Left forelimb (tissue), 1 donor: Measurements from ENCODE around the gene NCS1.

Experiments used
- DNase-seq: peaks from one replicate; pipeline ENCODE4 v3.0.0-alpha.2; 2018; ENCODE audit warnings: low spot score

The NCS1 gene

DNA sequence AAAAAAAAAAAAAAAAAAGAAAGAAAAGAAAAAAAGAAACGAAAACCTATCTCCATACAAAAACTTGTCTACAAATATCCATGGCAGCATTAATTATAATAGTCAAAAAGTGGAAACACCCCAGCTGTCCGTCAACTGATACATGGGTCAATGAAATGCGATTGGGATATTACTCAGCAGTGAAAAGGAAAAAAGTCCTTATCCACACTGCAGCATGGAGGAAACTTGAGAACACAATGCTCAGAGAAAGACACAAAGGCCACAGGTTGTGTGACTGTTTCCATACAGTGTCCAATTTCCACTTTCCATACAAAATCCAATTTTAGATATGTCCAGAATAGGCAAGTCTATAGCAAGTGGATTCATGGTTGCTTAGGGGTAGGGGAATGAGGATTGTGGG, 24.3 kb upstream of the NCS1 start:
- DNase-seq = no peak

DNA sequence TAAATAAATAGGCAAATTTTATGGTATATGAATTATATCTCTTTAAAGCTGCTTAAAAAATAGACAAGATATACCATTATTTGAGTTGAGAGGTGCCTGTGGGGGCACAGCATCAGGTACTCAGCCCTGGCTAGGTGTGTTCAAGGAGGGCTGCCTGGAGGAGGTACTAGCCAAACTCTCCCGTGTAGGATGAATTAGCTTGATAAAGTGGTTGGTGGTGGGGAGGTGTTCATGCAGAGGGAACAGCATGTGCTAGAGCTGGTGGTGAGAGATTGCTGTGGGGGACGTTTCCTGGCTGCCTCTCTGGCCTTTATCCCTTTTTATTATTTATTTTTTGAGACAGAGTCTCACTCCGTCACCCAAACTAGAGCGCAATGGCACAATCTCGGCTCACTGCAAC, 23.2 kb upstream of the NCS1 start:
- DNase-seq = no peak

DNA sequence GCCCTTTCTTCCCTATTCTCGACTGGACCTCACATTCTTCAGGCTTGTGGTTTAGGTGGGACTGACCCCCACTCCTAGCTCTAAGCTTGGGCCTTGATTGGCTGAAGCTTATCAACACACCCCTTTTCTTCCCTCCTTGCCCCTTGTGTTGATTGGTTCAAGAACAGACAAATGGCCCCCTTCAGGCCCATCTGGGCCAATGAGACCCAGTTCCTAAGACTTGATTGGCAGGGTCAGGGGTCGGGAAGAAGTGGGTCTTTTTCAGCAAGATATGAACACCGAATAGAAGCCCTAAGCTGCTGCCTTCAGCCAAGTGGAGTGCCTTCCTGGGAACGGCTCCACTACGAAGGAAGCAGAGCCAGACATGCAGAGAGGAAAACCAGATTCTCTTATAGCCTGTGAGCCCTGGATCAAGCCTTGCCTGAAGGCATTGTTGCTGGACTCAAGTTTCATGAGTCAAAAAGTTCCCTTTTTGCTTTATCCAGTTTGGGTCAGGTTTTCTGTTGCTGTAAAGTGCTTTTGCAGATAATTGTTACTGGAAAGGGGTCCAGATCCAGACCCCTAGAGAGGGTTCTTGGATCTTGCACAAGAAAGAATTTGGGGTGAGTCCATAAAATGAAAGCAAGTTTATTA, 22.4 kb upstream of the NCS1 start:
- DNase-seq = no peak

DNA sequence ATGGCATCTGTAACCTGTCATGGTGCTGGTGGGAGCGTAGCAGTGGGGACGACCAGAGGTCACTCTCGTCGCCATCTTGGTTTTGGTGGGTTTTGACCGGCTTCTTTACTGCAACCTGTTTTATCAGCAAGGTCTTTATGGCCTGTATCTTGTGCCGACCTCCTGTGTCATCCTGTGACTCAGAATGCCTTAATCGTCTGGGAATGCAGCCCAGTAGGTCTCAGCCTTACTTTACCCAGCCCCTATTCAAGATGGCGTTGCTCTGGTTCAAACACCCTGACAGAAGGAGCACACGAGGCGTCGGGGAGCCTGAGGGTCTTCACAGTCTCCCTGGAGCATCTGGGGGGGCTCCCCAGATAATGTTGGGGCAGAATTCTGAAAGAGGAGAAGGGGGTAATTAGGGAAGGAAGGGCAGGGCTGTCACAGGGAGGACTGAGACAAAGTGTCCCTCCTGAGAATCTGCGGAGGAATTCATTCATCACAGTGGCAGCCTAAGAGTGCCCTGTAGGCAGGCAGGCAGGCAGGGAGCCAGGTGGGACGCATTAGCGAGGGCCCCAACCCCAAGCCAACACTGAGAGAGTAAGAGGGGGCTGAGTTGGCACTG, 21.3 kb upstream of the NCS1 start:
- no peak for DNase-seq

DNA sequence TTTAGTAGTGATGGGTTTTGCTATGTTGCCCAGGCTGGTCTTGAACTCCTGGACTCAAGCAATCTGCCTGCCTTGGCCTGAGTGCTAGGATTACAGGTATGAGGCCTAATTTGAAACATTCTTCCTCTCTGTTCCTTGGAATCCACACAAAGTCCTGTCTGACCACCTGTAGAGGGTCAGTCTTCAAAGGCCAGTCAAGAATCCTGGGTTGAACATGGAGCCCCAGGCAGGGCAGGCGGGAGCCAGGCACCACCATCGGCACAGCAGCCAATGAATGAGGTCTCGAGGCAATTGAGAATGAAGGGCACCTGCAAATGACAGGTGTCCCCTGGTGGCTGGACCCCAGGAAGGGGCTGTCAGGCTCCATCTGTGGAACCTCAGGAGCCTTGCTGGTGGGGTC, 17.4 kb upstream of the NCS1 start:
- DNase-seq = no peak

DNA sequence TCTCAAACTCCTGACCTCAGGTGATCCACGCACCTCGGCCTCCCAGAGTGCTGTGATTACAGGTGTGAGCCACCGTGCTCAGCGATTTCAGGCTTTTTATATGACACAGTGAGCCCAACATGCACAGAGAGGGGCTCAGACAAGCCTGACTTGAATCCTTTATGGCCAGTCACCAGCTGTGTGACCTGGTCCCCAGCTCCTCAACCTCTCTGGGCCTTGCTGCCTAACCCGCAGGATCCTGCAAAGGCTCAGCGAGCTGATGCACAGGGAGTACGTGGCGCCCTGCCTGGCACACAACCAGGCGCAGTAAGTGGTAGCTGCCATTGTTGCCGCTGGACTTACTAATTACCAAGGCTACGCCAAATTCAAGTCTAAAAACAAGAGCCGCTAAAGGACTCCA, 16.6 kb upstream of the NCS1 start:
- no peak for DNase-seq

DNA sequence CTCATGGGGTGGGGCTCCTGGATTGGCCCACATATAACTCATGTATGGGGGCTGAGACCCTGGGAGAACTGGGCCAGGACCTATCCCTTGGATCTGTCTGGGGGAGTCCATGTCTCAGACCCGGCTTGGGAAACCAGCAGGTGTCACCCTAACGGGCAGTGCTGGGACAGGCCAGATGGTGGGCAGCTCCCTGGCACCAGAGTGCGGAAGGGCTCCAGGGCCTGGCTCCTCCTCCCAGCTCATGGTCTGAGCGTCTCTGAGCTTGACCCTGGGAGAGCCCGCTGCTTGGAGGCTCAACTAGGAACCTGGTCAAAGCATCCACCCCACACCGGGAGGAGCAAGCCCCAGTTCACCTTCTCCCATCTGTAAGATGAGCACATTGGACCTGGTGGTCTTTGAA, 15.5 kb upstream of the NCS1 start:
- no peak for DNase-seq

DNA sequence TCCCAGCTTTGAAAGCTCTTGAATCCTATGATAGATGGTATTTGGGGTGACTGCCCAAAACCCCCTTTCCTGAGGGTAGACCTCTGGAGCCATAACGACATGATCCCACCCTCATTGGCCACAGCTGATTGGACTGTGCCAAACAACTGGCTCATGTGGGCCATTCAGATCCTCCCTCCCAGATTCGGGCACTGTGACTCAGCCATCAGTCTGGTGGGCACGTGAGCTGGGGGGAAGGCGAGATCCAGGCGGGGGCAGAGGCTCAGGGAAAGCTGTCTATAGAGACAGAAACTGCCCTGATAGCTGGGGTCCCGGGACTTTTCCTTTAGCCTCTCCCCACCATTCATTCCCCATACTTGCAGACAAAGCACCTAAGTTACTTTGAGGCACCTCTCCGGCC, 15.1 kb upstream of the NCS1 start:
- DNase-seq = no peak

DNA sequence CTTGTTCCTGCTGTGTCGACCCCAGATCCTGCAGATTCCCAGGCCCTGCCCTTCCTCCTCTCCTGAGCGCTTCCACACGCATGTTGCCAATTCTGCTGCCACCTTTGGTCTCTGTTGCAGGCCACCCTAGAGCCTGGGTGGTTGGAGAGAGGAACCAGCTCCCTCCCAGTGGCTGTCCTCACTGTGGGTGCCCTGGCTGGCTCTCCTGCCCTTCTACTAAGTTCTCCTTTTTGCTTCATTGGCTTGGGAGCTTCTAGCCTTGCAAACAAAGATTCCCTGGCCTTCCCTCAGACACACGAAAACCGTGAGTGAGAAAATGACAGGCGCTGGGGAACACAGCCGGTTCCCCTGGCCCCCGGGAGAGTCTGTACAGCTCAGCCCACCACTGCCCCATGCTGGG, 14.2 kb upstream of the NCS1 start:
- DNase-seq = no peak

DNA sequence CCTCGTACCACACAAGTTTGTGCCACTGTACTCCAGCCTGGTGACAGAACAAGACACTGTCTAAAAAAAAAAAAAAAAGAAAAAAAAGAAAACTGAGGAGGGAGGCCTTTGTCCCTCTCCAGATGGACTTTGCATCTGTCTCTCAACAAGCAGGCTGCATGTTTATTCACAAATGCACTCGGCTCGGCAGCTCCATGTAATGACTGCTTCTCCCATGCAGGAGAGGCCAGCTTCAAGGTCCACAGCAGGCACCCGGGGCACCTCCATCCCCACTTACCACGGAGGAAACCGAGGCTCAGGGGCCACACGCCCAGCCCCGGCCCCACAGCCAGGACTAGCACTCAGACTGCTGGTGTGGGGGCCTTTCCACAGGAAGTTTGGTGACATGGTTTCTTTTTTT, 13.1 kb upstream of the NCS1 start:
- no peak for DNase-seq

DNA sequence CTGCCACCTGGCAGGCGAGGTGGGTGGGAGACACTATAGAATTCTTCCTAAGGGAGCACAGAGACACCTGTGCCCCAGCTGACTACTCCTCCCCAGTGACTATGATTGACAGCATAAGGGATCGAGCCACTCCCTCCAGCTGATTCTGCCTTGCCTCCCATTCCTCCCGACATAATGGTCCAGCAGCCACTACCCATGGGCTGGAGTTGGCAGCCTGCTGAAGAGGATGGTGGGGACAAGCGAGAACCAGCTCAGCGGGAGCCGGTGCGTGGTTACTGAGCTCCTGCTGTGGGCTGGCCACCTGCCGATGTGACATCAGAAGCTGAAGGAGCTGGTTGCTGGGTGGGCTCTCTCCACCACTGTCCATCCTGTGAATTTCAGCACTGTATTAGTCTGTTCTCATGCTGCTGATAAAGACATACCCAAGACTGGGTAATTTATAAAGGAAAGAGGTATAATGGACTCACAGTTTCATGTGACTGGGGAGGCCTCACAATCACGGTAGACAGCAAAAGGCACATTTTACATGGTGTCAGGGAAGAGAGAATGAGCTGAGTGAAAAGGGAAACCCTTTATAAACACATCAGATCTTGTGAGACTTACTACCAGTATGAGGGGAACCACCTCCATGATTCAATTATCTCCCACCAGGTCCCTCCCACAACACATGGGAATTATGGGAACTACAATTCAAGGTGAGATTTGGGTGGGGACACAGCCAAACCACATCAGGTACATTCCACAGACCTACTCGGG, 12.1 kb upstream of the NCS1 start:
- no peak for DNase-seq

DNA sequence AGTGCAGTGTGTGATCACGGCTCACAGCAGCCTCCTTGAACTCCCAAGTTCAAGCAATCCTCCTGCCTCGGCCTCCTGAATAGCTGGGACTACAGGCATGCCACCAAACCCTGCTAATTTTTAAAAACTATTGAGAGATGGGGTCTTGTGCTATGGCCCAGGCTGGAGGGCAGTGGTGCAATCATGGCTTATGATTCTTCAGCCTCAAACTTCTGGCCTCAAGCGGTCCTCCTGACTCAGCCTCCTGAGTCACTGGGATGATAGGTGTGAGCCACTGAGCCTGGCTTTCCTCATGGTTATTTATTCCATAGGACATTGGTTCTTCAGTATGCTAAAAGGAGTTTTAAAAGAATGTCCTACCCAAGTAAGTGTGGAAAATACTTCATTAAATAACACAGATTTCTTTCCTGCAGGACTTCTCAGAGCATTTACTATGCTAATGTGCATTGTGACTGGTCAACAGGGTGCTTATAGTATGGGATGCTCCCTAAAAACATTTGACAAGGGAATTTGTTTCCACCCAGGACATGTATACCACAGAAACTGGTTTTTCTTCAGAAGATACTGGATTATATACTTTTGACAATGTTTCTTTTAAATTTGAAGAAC, 11.2 kb upstream of the NCS1 start:
- no peak for DNase-seq

DNA sequence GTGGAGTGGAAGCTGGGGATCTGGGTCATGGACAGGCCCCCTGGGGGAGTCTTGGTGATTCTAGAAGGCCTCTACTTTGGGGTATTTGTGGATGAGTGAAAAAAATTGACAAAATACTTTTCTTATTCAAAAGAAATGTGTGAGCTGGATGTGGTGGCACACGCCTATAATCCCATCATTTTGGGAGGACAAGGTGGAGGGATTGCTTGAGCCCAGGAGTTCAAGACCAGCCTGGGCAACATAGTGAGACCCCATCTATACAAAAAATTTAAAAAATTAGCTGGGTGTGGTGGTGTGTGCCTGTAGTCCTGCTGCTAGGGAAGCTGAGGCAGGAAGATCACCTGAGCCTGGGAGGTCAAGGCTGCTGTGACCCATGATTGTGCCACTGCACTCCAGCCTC, 6.6 kb upstream of the NCS1 start:
- no peak for DNase-seq

DNA sequence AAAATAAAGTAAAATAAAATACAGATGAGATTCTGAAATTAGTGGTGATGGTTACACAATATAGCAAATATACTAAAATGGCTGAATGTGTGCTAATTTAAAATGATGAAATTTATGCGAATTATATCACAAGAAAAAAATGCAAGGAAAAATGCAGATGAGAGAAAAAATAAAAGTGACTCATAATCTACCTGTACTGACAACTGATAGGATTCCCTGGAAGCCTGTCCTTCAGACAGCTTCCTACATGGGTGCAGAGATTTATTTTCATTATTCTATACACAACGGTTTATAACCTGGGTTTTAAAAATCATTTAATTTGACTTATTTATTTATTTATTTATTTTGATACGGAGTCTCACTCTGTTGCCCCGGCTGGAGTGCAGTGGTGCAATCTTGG, 5.8 kb upstream of the NCS1 start:
- DNase-seq = no peak

DNA sequence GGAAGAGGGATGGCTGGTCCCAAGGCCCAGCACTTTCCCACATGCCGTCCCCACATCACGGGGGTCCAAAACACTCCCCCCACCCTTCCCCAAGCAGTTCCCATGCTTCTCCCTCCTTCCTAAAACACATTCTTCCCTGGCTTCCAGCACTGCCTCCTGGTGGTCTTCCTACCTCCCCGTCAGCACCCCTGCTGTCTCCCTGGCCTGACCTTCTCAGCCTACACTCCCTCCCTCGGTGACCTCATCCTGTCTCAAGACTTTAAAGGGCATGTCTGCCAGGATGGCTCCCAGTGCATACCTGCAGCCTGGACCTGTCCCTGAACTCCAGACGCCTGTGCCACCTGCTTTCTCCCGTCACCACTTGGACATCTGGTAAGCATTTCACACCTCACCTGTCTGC, 4.3 kb upstream of the NCS1 start:
- no peak for DNase-seq

DNA sequence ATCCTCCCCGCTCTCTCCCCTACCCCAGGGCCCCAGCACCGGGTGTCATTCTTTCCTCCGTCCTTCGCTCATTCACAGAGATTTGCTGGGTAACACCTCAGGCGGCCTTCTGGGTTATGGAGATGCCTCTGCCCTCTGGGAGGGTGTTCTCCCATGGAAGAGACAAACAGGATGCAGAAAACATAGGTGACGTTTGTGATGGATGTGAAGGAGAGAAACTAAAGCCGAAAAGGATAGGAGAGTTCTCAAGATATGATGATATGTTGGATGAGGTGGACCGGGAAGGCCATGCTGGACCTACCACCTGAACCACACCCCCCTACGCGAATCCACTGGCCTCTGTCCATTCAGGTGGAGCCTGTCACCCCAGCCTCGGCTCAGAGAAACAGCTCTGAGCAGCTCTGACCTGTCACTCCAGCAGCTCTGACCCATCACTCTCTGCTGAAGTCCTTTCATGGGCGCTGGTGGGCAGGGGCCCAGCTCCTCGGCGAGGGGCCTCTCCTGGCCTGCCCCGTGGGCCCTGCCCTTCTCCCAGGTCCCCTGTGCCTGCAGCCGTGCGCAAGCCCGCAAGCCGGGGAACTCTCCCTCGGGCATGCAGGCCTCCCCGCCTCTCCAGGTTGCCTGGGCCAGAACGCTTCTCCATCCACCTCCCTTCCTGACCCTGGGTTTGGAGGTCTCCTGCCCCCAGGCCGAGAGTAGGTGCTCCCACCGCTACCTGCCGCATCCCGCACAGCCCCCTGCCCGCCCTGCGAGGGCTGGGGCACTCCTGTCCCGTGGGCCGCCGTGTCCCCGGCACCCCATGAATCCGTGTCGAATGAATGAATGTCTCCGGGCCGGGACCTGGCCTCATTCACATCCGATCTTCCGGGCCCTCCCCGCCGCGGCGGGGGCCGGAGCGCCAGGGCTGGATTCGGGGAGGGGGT, 717 bp upstream of the NCS1 start:
- no peak for DNase-seq

DNA sequence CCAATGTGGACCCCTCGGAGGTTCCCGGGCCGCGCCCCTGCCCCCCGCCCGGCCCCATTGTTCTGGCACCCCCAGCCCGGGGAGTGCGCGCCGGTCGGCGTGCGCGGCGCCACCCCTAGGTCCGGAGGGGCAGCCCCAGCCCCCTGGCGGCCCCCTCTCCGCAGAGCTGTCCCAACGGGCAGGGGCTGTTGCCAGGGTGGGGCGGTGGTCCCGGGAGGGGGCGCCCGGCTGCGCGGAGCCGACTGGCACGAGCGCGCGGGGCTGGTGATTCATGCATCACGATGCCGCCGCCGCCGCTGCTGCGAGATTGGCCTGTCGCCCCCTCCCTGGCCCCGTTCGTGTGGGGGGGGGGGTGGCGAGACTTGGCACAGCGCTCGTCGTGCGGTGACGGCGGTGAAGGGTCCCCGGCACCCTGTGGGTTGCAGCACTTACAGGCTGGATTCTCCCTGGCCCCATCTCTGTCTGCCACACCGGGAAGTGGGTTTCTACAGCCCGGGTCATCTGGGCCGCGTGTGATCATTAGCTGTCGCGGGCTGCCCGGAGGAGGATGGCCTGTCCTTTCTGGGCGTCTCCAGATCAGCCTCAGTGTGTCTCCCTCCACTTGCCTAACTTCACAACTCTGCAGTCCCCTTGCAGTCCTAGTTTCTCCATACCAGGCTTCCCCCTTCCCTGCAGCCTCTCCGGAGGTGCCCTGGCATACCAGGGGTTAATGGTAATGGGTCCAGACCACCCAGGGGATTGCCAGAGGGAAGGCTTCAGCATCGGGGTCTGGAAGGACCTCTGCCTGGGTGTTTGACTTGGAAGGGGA, 858 bp downstream of the NCS1 start:
- no peak for DNase-seq

DNA sequence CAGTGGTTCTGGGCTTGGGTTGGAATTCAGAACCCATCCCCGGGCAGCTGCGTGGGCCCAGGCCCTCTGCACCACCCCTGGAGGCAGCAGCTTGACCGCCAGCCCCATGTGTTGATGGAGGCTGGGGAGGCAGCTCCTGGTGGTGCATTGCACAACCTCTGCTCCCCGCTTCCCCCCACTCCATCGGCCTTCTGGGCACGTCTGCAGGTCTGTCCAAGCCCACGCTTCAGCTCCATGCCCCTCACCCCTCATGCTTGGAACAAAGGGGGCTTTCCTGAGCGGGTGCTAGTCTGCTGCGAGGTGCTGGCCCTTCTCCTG, 1.4 kb downstream of the NCS1 start:
- DNase-seq = no peak

DNA sequence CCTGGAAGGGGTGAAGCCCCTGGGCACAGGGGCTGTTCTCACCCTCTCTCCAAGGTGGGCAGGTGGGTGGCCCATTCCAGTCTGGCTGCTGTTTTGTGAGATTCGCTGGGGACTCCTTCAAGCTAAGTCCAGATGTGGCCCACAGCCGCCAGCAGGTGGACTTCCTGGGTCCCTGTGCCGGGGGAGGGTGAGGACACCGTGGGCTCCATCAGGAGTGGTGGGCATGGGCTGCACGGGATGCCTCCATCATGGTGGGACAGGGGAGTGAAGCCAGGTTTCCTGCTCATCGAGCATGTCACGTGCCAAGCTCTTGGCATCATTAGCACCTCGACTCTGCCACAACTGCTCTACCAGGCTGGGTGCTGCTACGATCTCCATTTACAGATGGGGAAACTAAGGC, 1.8 kb downstream of the NCS1 start:
- no peak for DNase-seq

DNA sequence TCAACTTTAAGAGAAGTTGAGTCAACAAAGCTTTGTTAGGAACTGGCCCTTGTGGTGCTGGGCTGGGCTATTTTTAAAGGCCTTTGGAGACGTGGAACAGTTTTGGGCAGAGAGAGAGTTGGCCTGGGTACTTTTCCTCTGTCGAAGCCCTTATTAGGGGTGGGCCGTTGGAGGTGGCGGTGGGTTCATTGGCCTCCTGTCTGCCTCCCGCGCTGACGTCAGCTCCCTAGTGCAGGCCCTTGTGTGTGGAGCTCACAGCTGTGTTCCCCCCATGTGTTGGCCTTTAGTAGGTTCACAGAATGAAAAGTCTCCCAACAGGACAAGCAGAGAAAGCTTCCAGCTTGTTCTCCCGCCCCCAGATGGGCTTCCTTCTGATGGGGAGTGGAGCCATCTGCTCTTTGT, 2.7 kb downstream of the NCS1 start:
- DNase-seq = no peak

DNA sequence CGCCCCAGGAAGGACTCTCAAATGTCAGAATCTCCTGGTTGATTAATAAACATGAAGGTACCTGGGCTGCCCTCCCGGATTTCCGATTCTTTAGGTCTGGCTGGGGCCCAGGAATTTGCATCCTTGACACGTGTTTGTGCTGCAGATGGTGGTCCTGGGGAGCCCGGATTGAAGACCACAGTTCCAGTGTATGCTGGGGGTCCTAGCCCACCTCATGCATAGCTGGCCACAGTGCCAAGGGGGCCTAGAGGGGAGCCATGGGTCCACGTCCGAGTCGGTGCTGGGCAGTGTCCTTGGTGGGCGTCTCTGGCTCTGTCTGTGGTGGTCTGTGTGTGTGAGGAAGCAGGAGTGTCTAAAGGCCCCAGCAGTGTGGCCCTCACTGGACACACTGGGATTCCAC, 3.2 kb downstream of the NCS1 start:
- no peak for DNase-seq

DNA sequence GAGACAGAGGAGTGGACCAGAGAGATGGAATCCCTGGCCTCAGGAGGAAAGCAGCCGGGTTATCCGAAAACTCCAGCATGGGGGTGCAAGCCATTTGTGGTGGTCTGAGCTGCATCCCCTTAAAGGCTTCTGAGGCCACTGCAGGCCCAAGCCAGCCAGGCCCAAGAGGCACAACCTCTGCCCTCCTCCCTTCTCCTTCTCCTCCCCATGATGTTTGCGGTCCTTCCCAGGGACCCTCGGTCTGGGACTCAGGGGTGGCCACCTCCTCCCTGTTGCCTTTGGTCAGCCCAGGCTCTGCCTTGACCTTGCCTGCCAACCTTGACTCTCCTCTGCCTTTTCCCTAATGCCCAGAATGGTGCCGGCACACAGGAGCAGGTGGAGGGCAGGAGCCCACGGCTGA, 4.6 kb downstream of the NCS1 start:
- DNase-seq = no peak
